Astrocyte (in vitro differentiated cells and primary cell): Measurements from ENCODE around the gene SORBS2.

ENCODE experiments used
- EZH2 ChIP-seq: IDR thresholded peaks from 2 replicates; pipeline ENCODE4 v1.6.1; 2012; ENCODE audit warnings: mild to moderate bottlenecking, low read length, inconsistent platforms; ENCODE audit not compliant: insufficient read depth
- TF ChIP-seq, protein P1 (sequence below): IDR thresholded peaks from 2 replicates; pipeline ENCODE4 v1.5.1; 2011; ENCODE audit warnings: low read depth, mild to moderate bottlenecking, inconsistent platforms, low read length, moderate library complexity; ENCODE audit not compliant: insufficient read depth

DNA sequence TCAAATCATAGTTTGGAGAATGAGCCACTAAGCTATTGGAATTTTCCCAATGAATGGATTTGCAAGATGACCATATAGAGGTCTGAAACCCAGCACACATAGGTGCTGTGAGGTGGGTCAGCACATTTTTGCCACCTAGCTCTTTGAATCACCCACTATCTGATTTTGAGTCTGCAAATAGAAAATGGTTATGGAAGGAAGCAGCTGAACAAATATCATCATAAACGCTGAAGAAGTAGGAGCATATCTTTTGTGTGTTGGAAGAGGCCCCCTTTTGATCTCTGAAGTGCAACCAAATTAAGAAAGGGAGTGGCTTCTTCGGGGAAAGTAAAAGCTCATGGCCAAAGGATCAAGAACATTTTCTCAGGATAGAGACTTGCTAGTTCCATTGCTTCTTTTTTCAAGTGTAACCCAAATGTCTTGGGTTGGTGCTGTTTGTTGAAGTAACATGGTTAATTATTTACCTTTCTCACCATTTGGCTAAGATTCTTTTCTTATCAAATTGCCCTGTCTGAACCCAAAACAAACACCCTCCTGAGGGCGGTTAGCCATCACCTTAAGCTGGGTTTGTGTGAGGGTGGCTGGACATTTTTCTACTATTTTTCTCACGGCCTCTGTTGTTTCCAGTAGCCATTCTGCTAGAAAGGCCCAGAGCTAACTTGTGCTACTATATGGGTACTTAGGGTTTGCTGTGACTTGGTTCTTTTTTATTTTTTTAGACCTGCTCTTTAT, 18.4 kb upstream of the SORBS2 start:
- TF ChIP-seq, protein P1, sequence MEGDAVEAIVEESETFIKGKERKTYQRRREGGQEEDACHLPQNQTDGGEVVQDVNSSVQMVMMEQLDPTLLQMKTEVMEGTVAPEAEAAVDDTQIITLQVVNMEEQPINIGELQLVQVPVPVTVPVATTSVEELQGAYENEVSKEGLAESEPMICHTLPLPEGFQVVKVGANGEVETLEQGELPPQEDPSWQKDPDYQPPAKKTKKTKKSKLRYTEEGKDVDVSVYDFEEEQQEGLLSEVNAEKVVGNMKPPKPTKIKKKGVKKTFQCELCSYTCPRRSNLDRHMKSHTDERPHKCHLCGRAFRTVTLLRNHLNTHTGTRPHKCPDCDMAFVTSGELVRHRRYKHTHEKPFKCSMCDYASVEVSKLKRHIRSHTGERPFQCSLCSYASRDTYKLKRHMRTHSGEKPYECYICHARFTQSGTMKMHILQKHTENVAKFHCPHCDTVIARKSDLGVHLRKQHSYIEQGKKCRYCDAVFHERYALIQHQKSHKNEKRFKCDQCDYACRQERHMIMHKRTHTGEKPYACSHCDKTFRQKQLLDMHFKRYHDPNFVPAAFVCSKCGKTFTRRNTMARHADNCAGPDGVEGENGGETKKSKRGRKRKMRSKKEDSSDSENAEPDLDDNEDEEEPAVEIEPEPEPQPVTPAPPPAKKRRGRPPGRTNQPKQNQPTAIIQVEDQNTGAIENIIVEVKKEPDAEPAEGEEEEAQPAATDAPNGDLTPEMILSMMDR: no peak
- no peak for TF ChIP-seq EZH2
